GM12874 (cell line): ENCODE measurements around the gene ST6GAL1.

Experiments
- CTCF ChIP-seq: IDR thresholded peaks from 2 replicates; pipeline ENCODE4 v1.5.1; 2011; ENCODE audit warnings: low read depth, mild to moderate bottlenecking, control low read depth, low read length, moderate library complexity; ENCODE audit not compliant: insufficient read depth

ST6GAL1 gene

DNA sequence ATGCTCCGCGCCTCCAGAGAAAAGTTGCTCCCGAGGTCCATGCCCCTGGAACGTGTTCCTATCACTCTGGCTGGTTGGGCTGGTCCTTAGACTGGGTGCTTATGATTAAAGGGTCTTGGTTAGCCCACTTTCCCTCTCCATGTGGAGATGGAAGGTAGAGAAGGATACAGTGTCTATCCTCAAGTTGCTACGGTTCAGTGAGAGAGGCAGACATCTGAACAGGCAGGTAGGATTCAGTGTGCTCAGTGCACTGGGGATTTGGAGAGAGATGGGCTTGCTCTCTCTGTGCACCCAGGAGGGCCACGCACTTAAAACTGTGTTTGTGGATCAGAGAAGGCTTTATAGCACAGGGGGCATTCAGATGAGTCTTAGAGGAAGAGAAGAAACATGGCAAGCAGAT lies 146.0 kb downstream of the ST6GAL1 start:
- TF ChIP-seq CTCF: no peak

- no peak for TF ChIP-seq CTCF
Measured at GRCh38 chr3:187077085-187077484, 146.8 kb downstream of the ST6GAL1 start.

GRCh38 chr3:187077537-187077936 lies 147.2 kb downstream of the ST6GAL1 start:
- TF ChIP-seq CTCF: no peak

DNA sequence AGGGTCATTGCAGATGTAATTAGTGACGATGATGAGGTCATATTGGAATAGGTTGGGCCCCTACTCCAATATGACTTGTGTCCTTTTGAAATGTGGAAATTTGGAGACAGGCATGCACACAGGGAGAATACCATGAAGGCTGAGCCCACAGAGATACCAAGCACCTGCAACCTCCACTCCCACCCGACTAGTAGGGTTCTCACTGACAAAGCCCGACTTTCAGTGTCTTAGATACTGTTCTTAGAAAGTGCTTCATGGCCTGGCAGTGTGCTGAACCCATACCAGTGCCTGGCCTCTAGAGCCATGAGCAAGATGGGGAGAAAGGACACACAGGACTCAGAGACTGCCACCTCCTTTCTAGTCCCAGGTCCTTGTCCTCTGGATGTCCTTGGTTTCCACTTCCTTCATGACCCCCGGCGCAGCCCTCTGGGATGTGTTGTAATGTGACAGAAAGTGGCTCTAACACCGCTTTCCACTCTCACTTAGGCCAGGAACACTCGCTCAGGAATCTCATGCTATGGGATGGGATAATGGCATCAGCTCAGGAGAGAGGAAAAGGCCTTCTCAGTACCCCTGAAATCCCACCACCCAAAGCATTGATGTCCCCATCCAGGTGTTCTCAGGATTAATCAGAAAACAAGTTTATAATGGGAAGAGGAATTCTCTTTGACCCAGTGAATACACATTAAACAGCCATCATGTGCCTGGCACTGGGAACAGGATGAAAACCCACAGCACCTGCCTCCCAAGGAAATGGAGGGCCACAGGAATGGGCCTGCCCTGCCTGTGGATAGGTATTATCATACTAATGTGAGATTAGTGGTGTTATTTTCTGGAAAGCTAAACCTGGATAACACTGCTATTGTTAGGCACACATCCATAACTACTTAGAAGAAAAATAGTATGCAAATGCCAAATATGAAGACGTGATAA lies 149.0 kb downstream of the ST6GAL1 start:
- TF ChIP-seq CTCF: no peak

- TF ChIP-seq CTCF: no peak
Measured at GRCh38 chr3:187080799-187081450, 150.6 kb downstream of the ST6GAL1 start.

DNA sequence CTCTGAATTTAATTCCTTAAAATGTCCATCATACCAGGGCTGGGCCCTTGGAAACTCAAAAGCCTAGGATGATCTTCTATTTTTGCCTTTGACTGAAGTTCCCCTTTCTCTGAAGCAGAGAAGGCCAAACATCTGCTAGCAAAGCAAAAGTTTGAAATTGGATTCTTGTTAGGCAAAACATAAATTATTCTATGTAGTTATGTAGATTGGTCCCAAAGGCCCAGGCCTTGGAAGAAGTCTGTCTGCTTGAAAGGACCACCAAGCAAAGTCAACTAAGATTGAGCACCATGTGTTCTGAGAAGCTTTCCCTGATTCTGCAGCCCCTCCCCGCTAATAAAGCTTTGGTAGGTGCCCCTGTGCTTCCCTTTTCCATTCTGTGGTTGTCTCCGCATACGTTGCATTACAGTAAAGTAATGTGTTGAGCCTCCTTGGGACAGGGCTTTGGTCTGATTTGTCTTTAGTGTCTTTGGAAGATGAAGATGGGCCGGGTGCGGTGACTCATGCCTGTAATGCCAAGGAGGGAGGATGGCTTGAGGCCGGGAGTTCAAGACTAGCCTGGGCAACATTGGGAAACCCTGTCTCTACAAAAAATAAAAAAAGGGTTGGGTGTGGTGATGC lies 152.5 kb downstream of the ST6GAL1 start:
- no peak for TF ChIP-seq CTCF

GRCh38 chr3:187084126-187084525 lies 153.8 kb downstream of the ST6GAL1 start:
- TF ChIP-seq CTCF: no peak
